Subcutaneous adipose tissue (tissue), 4 donors: ENCODE results near the gene MATN3. TPM values are rescaled to one million over a fixed set of nuclear protein-coding genes. Genes with fewer than 3 reads are reported as not detected.

Experiments used
- total RNA-seq, 4 donors: library from RNA; depleted of rRNA; stranded (reverse); fragments of >200 nt; gene quantifications; one replicate each; pipeline ENCODE4 v1.1.0, GENCODE V29; 2016
- TF ChIP-seq, protein P1 (sequence below): fragments of 450-650 bp; IDR thresholded peaks from one replicate; pipeline ENCODE4 v1.5.1; 2016; ENCODE audit warnings: low read depth, mild to moderate bottlenecking, control low read depth, antibody characterized with exemption, moderate library complexity

Gene MATN3
- total RNA-seq, 4 donors from 2014 or later: 1.5 to 3.1 (median 2.3) TPM

DNA sequence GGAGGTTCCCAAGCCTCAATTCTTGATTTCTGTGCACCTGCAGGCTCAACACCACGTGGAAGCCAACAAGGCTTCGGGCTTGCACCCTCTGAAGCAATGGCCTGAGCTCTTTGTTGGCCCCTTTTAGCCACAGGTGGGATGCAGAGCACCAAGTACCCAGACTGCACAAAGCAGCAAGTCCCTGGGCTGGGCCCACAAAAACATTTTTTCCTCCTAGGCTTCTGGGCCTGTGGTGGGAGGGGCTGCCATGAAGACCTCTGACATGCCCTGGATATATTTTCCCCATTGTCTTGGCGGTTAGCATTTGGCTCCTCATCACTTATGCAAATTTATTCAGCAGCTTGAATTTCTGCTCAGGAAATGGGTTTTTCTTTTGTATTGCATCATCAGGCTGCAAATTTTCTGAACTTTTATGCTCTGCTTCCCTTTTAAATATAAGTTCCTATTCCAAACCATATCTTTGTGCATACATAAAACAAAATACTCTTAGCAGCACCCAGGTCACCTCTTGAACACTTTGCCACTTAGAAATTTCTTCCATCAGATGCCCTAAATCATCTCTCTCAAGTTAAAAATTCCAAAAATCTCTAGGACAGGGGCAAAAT is 9.0 kb upstream of the MATN3 start:
- TF ChIP-seq, protein P1, sequence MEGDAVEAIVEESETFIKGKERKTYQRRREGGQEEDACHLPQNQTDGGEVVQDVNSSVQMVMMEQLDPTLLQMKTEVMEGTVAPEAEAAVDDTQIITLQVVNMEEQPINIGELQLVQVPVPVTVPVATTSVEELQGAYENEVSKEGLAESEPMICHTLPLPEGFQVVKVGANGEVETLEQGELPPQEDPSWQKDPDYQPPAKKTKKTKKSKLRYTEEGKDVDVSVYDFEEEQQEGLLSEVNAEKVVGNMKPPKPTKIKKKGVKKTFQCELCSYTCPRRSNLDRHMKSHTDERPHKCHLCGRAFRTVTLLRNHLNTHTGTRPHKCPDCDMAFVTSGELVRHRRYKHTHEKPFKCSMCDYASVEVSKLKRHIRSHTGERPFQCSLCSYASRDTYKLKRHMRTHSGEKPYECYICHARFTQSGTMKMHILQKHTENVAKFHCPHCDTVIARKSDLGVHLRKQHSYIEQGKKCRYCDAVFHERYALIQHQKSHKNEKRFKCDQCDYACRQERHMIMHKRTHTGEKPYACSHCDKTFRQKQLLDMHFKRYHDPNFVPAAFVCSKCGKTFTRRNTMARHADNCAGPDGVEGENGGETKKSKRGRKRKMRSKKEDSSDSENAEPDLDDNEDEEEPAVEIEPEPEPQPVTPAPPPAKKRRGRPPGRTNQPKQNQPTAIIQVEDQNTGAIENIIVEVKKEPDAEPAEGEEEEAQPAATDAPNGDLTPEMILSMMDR: no peak

- TF ChIP-seq, protein P1: no peak
Measured at GRCh38 chr2:20019747-20020146, 7.3 kb upstream of the MATN3 start.

GRCh38 chr2:20018601-20019152 is 6.2 kb upstream of the MATN3 start:
- TF ChIP-seq, protein P1: no peak

- TF ChIP-seq, protein P1: no peak
Measured at GRCh38 chr2:20016346-20016745, 3.9 kb upstream of the MATN3 start.

DNA sequence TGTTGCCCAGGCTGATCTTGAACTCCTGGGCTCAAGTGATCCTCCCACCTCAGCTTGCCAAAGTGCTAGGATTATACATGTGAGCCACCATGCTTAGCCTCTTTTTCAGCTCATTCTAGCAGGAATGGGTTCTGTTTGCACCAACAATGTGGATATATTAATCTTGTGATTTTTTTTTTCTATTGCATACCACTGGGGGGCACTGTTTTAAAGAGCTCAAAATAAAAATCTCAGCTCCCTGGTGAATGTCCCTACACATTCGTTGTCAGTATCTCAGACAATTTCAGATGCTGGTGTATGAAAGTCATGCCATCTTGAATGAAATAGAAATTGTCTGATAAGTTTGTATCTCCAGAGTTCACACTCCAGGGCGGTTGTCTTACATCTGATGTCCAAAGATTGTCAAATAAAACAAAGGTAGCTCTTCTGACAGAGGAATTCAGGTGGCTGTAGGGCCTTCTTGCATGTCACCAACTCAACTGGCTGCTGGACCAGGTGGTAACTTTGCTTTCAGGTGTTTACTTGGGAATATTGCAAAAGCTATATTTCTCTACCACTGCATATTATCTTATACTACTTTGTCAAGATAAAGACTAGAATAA is 3.1 kb upstream of the MATN3 start:
- TF ChIP-seq, protein P1: no peak

GRCh38 chr2:20013126-20013849 is 820 bp upstream of the MATN3 start:
- TF ChIP-seq, protein P1: no peak

DNA sequence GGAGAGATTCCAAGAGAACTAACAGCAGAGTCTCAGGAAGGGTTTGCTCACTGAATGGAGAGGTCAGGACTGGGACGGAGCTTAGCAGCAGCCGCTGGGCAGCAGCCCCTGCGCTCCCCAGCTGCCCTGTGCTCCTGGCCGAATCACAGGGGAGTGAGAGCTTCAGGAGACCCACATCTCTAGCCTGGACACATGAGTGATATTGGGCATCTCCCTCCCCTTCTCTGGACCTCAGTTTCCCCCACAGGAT is 511 bp downstream of the MATN3 start:
- TF ChIP-seq, protein P1: no peak
